ENCODE measurements around the gene LRRC34.
A peak's percentile ranks its signal among the peaks of the same experiment; 100 is the strongest.

Gene LRRC34

GRCh38 chr3:169813757-169814517 is 1.2 kb upstream of the LRRC34 start:
- DNase-seq = peak; percentile 45 to 81

GRCh38 chr3:169813278-169813677 is 574 bp upstream of the LRRC34 start:
- DNase-seq = no peak

GRCh38 chr3:169811631-169812331 is 923 bp downstream of the LRRC34 start:
- DNase-seq = peak; percentile 20 to 66

DNA sequence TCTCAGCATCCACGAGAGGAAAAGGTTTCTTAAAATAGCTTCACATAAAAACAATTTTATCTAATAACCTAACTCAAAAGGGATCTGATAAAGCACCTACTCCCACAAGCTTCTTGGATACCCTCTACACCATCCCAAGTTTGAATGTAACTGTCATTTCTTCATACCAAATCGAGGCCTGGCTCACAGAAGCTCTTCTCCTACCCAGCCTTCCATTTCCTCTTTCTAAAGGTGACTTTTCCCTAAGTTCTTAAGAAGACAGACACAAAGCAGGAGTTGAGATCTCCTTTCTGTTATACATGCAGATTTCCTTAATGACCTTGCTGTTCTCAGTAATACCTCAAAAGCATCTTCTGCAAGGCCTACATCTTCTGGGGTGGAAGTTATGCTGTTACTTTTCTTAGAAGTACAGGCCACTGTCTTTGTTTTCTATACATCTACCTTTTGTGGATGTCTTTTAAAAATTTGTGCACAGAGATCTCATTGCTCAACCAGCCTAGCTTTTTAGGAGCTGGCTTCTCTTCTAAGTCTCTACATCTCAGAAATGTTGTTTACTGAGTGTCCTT is 3.4 kb downstream of the LRRC34 start:
- DNase-seq = no peak

DNA sequence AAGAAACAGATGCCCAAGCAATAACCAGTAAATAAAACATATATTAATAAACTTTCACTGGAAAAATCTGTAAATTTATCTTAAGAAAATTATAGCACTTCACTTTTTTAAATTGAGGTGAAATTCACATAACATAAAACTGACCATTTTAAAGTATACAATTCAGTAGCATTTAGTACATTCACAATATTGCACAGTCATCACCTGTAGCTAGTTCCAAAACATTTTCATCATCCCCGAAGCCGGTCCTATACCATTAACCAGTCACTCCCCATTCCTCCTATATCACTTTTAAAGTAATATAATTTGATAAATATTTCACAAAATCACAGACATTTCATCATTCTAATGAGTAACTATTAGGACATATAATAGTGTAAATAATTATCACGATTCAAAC is 8.0 kb downstream of the LRRC34 start:
- no peak for DNase-seq

- DNase-seq = no peak
These were observed 20.3 kb downstream of the LRRC34 start for GRCh38 chr3:169792359-169792758.

DNA sequence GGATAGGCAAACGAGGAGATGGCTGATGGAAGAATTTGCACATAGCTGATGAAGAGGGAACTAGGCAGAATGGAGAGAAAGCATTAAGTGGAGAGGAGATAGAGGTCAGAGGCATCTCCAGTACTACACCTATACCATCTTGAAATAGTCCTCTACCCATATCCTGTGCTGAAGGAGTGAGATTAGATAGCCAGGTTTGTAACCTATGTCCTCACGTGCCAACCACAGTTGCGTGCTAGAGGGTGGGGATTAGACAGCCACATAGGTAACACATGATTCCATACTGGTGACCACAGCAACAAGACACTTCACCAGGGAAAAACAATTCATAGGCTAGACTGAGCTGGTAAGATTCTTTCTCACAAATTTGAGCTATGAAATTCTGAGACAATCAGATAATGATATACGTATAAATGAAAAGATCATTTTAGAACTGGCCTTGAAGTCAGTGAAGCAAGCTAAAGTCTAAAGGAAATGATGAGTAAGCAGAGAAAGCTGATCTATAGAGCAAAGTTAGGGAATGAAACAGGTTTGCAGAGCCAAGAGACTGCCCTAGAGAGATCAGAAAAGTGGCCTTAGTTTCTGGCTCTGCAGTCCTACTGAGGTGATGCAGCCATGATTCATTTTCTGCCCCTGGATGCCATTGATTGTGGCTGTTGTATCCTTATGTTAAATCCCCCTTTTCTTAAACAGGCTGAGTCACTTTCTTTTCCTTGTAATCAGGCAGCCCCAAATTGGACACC is 21.8 kb downstream of the LRRC34 start:
- DNase-seq = no peak

DNA sequence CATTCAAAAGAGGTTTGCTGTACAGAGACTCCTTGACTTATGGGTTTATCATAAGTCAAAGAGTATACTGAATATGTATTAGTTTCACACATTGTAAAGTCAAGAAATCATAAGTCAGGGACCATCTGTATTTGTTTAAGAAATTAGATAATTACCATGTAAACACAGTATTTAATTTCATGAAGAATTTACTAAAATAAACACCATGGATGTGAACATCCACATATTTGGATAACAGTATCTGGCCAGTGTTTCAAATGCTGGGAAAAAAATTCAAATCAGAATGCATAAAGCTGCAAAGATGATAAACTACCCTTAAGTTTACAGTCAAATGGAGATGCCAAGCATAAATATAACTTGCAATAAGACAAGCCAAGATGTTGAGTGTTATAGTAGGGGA is 22.5 kb downstream of the LRRC34 start:
- peak; percentile 30 to 31 for DNase-seq

GRCh38 chr3:169787791-169788190 is 24.9 kb downstream of the LRRC34 start:
- no peak for DNase-seq

- DNase-seq = no peak
These were observed 25.6 kb downstream of the LRRC34 start for GRCh38 chr3:169787120-169787519.

GRCh38 chr3:169781209-169781855 is 31.4 kb downstream of the LRRC34 start:
- no peak for DNase-seq

GRCh38 chr3:169780742-169781141 is 32.0 kb downstream of the LRRC34 start:
- DNase-seq = no peak

- DNase-seq = no peak
These were observed 34.9 kb downstream of the LRRC34 start for GRCh38 chr3:169777822-169778221.

- no peak for DNase-seq
These were observed 38.5 kb downstream of the LRRC34 start for GRCh38 chr3:169774186-169774585.

GRCh38 chr3:169772897-169773816 is 39.5 kb downstream of the LRRC34 start, which contains the start of gene MYNN:
Gene MYNN, plus strand, starts transcription at chr3:169773396. Its CDS starts 900 bp downstream, at chr3:169774296.
- peak; percentile 86 to 95 for DNase-seq

DNA sequence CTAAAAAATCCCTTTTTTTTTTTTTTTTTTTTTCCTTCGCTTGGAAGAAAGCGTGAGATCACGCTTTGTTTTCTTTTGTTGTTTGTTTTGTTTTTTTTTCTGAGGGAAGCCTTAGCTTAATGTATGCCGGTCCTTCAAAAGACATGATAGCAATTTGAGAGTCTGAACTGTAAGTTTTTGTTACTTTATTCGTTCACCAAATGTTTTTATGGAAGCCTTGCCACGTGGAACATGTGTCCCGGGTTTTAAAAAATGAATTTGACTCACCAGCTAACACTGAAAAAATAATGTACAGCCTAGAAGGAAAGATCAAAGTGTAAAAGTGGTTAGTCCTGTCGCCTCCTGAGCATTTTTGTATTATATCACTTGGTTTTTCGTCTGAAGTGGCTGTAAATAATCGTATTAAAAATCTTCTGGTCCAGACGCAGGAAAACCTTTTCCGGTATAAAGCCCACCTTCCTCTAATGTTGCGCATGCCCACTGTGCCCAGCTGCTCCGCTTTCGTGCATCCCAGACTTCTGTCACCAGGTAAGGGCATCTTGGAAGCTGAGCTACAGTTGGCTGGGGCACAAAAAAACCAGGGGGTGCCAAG is 40.3 kb downstream of the LRRC34 start:
- peak; percentile 93 to 95 for DNase-seq

GRCh38 chr3:169771497-169772304 is 41.0 kb downstream of the LRRC34 start:
- peak; percentile 91 to 92 for DNase-seq

DNA sequence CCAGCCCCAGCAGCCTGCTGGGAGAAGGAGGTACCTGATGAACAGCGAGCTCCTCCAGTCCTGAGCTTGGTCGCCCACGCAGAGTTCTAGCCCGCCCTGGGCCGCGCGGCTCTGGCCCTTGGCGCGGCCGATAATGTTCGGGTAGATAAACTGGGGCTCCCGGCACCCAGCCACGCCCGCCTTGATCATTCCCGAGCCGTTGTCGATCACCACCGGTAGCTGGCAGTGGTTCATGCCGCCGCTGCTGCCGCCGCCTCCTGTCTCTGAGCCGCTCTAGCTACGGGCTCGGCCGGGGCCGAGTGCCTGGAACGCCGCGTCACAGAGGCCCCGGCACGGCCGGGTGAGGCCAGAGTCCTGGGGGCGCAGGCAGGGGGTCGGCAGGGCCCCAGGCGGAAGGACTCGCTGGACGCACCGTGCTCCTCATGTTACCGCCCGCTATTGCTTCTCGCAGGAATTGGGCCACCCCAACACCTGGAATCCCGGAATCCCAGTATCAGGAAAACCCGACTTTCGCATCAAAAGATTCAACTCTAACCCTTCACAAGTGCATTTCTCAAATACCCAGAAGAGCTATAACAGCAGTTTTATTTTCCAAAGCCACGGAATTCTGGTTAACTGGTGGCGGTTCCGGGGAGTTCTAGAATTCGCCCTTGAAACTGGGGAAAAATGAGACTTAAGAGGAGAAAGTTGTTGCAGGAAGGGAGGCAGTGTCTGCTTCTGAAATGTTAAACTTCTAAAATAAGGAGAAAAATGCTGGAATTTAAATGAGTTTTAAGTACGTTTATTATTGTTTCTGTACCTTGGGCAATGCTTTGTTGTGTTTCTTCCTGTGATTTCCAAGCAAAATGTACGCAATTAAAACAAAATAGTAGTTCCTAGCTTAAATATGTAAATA is 43.2 kb downstream of the LRRC34 start, which contains the start of gene ACTRT3:
Gene ACTRT3, minus strand, starts transcription at position 275 of the 895 bp plus-strand sequence. Its CDS starts 41 bp downstream, at position 234.
- DNase-seq = peak; percentile 82 to 92

All from NCI-H526 (cell line).